Measurements from ENCODE around the gene SIK3.
A peak's percentile ranks its signal among the peaks of the same experiment; 100 is the strongest.

Gene SIK3

DNA sequence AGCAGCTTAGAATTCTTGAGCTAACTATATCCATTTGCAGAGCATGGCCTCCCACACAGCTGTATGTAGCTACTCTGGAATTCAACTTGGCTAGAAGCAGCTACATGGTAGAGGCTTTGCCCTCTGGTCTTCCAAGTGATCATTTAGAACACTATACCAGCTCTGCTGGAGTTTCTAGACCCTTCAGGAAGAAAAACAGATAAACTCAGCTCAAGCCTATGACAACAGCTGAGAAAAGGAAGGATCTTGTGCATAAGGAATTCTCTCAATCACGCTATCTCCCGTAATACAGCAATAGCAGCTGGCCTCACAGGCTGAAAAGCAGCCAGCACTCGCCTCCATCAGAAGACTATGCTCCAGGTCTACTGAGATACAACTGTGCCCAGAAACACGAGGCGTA is 210.2 kb downstream of the SIK3 start:
- no peak for DNase-seq

DNA sequence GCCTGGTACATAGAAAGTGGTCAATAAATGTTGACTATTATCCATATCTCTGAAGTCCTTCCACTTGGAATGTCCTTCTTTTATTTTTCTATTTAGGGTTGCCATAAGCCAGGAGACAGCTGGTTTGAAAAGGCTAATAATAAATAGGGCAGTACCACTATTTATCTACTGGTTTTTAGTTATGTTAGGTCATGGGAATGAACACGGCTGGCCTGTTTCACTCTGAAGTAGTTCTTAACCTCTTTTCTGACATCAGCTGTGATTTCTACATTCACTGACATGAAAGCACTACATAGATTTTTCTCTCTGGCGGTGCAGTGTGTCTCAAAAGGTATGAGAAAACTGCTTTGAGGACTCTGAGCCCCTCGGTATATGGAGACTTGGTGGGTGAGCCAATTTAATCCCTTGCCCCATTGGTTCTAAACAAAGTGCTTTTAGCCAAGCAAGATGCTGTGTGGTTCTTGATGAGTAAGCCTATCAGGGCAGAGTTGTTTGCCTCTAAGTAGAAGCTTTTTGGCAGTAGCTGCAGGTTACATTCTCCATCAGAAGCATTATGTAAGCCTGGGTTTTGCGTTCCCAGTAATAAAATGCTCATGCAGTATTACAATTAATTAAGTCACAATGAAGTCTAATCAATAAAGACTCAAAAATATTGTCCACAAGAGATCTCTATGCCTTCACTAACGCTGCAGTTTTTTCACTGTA is 212.1 kb downstream of the SIK3 start:
- no peak for DNase-seq

GRCh38 chr11:116882386-116882785 is 215.8 kb downstream of the SIK3 start:
- DNase-seq = no peak

DNA sequence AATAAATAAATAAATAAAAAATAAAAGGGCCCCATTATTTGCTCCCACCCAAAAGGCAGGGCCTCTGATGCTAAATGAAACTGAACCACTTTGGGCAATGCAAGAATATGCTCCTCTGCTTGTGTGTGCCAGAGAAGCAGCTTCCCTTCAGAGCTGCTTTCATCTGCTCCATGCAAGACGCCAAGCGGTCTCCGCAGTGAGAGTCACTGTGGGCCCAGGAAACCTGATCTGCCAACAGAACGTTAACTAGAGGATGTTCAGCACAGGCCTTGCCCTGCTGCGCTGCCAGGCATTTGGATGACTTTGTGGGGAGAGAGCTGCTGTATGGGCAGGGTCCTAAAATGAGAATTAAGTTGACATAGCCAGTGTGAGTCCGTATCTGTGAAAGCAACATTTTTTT is 217.1 kb downstream of the SIK3 start:
- no peak for DNase-seq

DNA sequence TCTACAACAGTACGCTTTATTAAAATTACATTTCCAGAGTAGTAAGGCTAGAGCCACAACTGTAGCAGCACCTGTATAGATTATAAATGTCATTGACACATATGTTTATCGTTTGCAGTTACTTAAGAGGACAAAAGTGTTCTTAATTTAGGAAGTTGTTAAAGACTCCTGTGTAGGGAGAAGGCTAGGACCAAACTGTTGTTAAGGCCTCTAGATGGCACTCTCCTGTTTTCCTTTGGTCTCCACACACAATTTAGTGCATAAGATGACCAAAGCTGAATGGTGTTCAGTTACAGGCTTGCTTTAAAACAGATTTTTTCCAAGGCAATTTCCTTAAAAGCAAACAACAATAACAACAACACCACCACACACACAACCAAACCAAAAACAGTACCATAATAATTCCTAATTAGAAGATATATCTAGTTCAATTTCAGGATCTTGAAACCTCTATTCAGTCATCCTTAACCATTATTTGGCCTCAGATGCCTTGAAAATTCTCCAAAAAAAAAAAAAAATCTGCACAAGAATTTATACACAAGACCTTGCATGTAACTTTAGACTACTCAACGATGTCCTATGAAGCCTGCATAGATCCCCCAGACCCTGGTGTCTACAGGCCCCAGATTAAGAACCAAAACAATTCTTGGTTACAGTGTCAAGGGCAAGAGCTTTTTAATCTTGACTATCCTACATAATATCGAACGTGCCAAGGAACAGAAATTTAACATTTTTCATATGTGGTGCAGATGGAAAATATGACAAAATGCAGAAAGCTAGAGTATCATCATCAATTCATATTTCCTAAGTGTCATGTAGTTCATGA is 218.2 kb downstream of the SIK3 start:
- DNase-seq = peak; percentile 73

DNA sequence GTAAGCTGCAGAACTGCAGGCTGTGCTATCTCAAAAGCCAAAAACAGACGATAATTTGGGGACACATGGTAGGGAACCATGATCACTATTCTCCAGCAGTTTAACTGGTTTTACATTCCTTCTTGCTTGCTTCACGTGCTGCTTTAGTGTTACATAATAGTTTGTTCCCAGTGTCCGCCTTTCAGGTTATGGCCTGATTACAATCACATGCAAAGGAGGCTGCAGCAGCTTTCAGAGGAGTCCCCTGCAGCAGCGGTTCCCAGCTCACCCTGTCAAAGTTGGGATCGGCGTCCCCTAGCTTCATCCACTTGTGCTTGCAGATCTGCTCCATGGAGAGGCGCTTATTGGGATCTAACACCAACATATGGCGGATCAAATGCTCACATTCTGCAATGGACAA is 221.6 kb downstream of the SIK3 start:
- DNase-seq = no peak

DNA sequence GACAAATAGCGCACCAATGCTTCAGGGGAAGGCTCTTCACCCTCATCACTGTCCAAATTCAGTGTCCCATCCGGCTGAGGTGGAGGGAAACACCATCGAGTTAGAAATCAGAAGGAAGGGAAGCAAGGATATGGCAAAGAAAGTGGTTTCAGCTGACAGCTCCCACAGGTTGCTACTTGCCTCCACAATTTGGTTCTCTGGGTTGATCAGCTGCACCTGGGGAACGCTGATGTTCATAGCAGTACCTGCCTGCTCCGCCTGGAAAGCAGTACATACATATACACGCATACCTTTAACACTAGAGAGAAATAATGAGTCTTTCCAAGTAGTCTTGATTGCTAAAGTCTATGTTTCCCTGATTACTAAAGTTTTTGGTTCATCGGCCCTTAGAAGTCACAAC is 223.0 kb downstream of the SIK3 start:
- DNase-seq = no peak

- DNase-seq = no peak
Measured at GRCh38 chr11:116874251-116874650, 224.0 kb downstream of the SIK3 start.

- DNase-seq = no peak
Measured at GRCh38 chr11:116873381-116873780, 224.8 kb downstream of the SIK3 start.

DNA sequence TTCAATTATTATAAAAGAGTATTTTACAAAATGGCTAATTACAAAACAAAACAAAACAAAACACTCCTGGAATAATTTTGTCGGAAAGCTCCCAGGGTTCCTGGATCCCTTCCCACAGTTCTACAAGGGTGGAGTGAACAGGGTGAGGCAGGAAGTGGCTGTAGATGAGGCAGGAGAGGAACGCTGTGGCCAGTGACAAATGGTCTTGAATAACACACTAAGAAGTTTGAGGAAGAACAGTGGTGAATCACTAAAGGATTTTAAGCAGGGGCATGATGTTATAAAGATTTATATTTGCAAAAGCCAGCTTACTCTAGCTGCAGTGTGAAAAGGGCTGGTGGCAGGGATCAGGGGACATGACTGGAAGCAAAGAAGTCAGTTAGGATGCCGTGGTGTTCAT is 227.0 kb downstream of the SIK3 start:
- DNase-seq = no peak

DNA sequence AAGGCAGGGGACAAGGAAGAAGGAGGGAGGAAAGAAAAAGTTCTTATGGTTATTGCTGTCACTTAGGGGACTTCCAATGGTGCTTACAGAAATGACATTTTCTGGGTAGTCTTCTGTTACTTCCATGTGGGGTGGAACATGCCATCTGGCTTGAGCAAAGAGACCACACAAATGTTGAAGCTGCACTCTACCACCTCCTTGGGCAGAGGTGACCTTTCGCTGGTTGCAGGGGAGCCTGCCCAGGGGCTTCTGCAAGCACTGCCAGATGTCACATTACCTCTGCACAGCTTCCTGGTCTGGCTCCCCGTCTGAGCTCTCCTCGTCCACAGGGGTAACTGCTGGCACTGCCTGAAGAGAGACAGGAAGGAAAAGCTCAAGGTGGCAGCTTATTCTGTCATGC is 228.2 kb downstream of the SIK3 start:
- no peak for DNase-seq

GRCh38 chr11:116869610-116870009 is 228.6 kb downstream of the SIK3 start:
- DNase-seq = no peak

DNA sequence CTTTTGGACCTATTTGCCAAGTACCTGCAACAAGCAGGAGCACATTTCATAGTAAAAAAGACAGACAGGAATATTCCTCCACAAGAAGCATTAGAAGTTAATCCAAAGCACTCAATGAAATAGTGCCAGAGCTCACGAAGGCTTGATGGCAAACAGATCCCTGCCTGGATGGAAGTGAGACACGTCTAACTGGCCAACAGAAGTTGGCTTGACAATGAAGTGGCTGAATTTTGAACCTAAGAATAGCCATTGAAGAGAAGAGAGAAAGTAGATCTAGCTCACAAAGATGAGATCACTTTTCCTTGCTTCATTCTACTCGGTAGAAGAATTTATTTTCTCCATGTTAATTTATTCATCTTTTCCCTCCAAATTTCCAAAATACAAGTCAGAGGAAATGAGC is 230.2 kb downstream of the SIK3 start:
- DNase-seq = no peak

GRCh38 chr11:116867619-116868018 is 230.6 kb downstream of the SIK3 start:
- DNase-seq = no peak

DNA sequence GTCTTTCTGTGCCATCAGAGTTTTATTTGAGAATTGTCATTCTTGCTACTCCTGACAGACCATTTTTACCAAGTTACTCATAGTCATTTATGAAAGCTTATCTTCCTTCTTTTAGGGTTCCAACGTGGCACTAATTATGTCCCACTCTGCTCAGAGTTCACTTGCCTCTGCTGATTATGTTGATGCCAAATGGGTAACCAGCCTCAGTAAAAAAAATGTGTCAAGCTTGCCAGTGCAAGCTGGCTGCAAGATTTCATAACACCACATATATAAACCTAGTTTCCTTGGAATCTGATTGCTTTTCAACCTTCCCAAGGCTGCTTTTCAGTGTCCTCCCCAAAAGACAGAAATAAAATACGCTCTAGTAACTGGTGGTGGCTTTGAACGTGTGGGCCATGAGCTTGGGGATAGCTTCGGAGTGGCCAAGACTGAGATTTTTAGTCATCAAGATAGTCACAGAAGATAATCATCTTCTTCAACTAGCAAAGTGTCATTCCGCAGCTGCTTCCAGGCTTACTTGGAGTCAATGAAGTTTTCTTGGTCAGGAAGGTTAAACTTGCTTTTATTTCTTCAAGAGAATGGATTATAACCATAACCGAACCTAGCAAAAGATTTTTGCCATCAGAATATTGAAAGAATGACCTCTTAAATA is 231.3 kb downstream of the SIK3 start:
- DNase-seq = no peak

GRCh38 chr11:116865696-116866095 is 232.5 kb downstream of the SIK3 start:
- no peak for DNase-seq

GRCh38 chr11:116864531-116864930 is 233.7 kb downstream of the SIK3 start:
- no peak for DNase-seq

DNA sequence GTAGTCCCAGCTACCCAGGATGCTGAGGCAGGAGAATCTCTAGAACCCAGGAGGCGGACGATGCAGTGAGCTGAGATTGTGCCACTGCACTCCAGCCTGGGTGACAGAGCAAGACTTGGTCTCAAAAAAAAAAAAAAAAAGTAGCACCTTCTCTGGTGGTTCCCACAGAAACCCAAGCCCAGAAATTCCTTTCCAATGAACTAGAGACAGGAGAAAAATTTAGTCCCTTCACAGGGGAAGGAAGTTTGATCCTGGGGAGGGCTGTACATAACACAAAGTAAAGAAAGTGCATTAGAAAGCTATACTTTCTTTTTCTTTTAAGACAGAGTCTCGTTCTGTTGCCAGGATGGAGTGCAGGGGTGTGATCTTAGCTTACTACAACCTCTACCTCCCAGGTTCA is 235.3 kb downstream of the SIK3 start:
- no peak for DNase-seq

- no peak for DNase-seq
Measured at GRCh38 chr11:116862185-116862584, 236.0 kb downstream of the SIK3 start.

GRCh38 chr11:116861539-116861938 is 236.7 kb downstream of the SIK3 start:
- no peak for DNase-seq

- no peak for DNase-seq
Measured at GRCh38 chr11:116860303-116860702, 237.9 kb downstream of the SIK3 start.

- DNase-seq = no peak
Measured at GRCh38 chr11:116859175-116859574, 239.1 kb downstream of the SIK3 start.

- no peak for DNase-seq
Measured at GRCh38 chr11:116857936-116858335, 240.3 kb downstream of the SIK3 start.

GRCh38 chr11:116857316-116857715 is 240.9 kb downstream of the SIK3 start:
- no peak for DNase-seq

Data from CD4-positive, alpha-beta T cell treated with Interleukin-10 for 1 hour (primary cell).